CD4-positive, alpha-beta T cell (primary cell): ENCODE measurements around the gene GALNT2. TPM values are rescaled to one million over a fixed set of nuclear protein-coding genes. Genes with fewer than 3 reads are reported as not detected.

Source experiments
- ATAC-seq: fragments of 200-7000 bp; cut with Tn5 transposase; one replicate; pipeline ENCODE4 v1.10.0; 2022; ENCODE audit warnings: mild to moderate bottlenecking; ENCODE audit not compliant: poor library complexity
- CTCF ChIA-PET: fragments of 350-600 bp; sonication (Branson Sonifier 250); formaldehyde crosslinking; loops from one replicate; lab custom pipeline; 2021; ENCODE audit warnings: antibody characterized with exemption, inconsistent platforms; lab: Charles Lee
- POLR2A ChIA-PET: fragments of 350-600 bp; sonication (Branson Sonifier 250); formaldehyde crosslinking; loops from one replicate; lab custom pipeline; 2021; ENCODE audit warnings: antibody characterized with exemption, inconsistent platforms; lab: Charles Lee
- DNase-seq, 14 experiments: peaks; one replicate each; pipeline ENCODE4 v3.0.0-alpha.2; 2013 to 2020; ENCODE audit warnings: mixed read lengths in 2 of 14
- H3K27ac ChIP-seq, 2 donors: one replicate each; pipeline versions ENCODE4 v1.5.1 to v1.7.0; 2013; ENCODE audit warnings: low read length in 2 of 2, low read depth in 1 of 2, mild to moderate bottlenecking in 1 of 2
- H3K27me3 ChIP-seq, 2 experiments: 1 replicate in 1 of 2; 2 replicates in 1 of 2; pipeline versions ENCODE4 v1.6.1 to v1.7.0; 2013; ENCODE audit warnings: low read length in 2 of 2, control low read depth in 1 of 2, mild to moderate bottlenecking in 1 of 2, moderate library complexity in 1 of 2; ENCODE audit not compliant: insufficient read depth in 2 of 2, control insufficient read depth in 1 of 2
- H3K36me3 ChIP-seq: one replicate; pipeline ENCODE4 v1.6.1; 2013; ENCODE audit warnings: low read length, control low read depth; ENCODE audit not compliant: insufficient read depth
- H3K4me1 ChIP-seq: one replicate; pipeline ENCODE4 v1.6.1; 2013; ENCODE audit warnings: low read length, control low read depth; ENCODE audit not compliant: insufficient read depth
- H3K4me3 ChIP-seq: one replicate; pipeline ENCODE4 v1.5.1; 2013; ENCODE audit warnings: mild to moderate bottlenecking, low read length, moderate library complexity
- H3K9me3 ChIP-seq, 2 experiments: 1 replicate in 1 of 2; 2 replicates in 1 of 2; pipeline versions ENCODE4 v1.6.1 to v1.7.0; 2013; ENCODE audit warnings: low read length in 2 of 2, mild to moderate bottlenecking in 2 of 2, control low read depth in 1 of 2, moderate library complexity in 1 of 2; ENCODE audit not compliant: control insufficient read depth in 1 of 2, insufficient read depth in 1 of 2
- H3K27ac Mint-ChIP-seq: one replicate; pipeline ENCODE4 v1.8.0; 2020; ENCODE audit warnings: mixed read lengths
- H3K27me3 Mint-ChIP-seq: one replicate; pipeline ENCODE4 v1.8.0; 2021; ENCODE audit warnings: mixed read lengths
- H3K36me3 Mint-ChIP-seq: one replicate; pipeline ENCODE4 v1.8.0; 2021; ENCODE audit warnings: low read depth, mixed read lengths
- H3K4me1 Mint-ChIP-seq: one replicate; pipeline ENCODE4 v1.8.0; 2021; ENCODE audit warnings: low read depth, mixed read lengths
- H3K4me3 Mint-ChIP-seq: one replicate; pipeline ENCODE4 v1.8.0; 2020; ENCODE audit warnings: mild to moderate bottlenecking, mixed read lengths
- H3K9me3 Mint-ChIP-seq: one replicate; pipeline ENCODE4 v1.8.0; 2020; ENCODE audit warnings: mixed read lengths
- intact Hi-C, 2 experiments: fragments of 100-400 bp; cut with DNase I in 1 of 2; cut with micrococcal nuclease in 1 of 2; formaldehyde crosslinking; loops; one replicate each; pipeline versions ENCODE4 v1.15.1 to v1.9.0; 2023 to 2025; cut with DNase I, micrococcal nuclease
- total RNA-seq, 174 experiments: library from RNA in 2 of 174; stranded (reverse) in 2 of 174; gene quantifications; one replicate each; pipeline ENCODE4 v1.2.3 and lab custom pipeline; 2021 to 2026
- TF ChIP-seq, protein P1 (sequence below): fragments of 200-600 bp; IDR thresholded peaks from one replicate; pipeline ENCODE4 v1.8.0; 2022; ENCODE audit warnings: antibody characterized with exemption, mild to moderate bottlenecking

Gene GALNT2
- total RNA-seq, 2 experiments from 2014 or later, result 11.0 to 11.4 TPM

DNA sequence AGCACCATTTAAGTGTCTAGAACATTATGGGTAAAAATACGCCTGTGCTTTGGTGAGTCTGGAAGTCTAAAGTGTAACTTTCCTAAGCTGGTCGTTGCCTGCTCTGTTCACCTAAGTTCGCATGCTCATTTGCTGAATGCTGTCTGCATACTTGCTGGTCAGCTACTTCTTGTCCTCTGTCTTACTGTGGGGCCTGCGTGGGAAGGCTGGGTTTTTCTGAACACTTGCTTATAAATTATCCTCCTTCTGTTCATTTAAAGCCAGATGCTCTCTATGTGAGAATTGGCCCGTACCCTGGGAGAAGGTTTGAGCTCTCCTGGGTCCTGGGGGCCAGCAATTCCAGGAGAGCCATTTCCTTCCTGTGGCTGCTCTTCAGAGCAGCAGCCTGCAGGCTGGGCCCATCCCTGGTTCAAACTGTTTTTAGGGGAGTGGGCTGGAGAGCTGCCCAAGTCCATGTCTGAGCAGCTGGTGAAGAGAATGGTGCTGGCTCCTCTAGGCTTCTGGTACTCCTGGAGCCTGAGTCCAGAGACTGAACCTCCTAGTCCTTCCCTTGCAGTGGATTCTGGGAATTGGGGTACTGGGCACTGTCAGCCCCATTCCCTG lies 75.7 kb downstream of the GALNT2 start:
- Mint-ChIP-seq H3K4me3 (no peak overlapping the region), H3K4me1 (peaks cover 60% of the 10 kb centered on the region)
- POLR2A ChIA-PET, result no interaction called here

DNA sequence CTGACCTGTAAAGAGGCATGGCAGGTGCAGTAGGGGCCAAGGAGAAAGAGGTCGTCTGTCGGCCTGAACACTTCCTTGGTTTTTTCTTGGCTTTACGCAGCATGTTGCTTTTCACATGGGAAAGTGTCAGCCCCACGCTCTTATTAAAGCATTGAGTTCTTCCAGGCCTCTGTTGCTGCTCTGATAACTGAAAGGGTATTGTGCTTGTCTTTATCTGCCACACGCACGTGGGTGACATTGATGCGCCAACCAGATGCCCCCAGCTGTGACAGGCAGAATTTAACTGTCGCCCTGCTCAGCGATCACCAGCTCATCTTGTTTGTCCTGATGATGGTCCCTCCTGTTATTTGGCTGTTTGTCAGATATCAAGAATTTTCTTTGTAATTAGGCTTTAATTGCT lies 76.5 kb downstream of the GALNT2 start:
- Mint-ChIP-seq H3K36me3 (no peaks in the 10 kb centered on the region), H3K27ac (no peak overlapping the region), H3K4me1 (peaks cover 63% of the 10 kb centered on the region), H3K4me3 (no peak overlapping the region), H3K27me3 (no peaks in the 10 kb centered on the region), H3K9me3 (no peaks in the 10 kb centered on the region)
- TF ChIP-seq, protein P1, sequence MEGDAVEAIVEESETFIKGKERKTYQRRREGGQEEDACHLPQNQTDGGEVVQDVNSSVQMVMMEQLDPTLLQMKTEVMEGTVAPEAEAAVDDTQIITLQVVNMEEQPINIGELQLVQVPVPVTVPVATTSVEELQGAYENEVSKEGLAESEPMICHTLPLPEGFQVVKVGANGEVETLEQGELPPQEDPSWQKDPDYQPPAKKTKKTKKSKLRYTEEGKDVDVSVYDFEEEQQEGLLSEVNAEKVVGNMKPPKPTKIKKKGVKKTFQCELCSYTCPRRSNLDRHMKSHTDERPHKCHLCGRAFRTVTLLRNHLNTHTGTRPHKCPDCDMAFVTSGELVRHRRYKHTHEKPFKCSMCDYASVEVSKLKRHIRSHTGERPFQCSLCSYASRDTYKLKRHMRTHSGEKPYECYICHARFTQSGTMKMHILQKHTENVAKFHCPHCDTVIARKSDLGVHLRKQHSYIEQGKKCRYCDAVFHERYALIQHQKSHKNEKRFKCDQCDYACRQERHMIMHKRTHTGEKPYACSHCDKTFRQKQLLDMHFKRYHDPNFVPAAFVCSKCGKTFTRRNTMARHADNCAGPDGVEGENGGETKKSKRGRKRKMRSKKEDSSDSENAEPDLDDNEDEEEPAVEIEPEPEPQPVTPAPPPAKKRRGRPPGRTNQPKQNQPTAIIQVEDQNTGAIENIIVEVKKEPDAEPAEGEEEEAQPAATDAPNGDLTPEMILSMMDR, result no peak
- no peaks in the 10 kb centered on the region for H3K36me3 ChIP-seq
- no peaks in the 10 kb centered on the region for H3K9me3 ChIP-seq
- no peak for ATAC-seq
- POLR2A ChIA-PET, result no interaction called here
- intact Hi-C loops, result no loop called here
- CTCF ChIA-PET, result no interaction called here
- H3K4me1 ChIP-seq, result peaks cover 16% of the 10 kb centered on the region
- no peak overlapping the region for H3K27ac ChIP-seq
- H3K27me3 ChIP-seq, result no peaks in the 10 kb centered on the region
- no peak overlapping the region for H3K4me3 ChIP-seq
- no peak for DNase-seq

More for the DNA sequence above, 75.7 kb downstream of the GALNT2 start:
- Histone ChIP-seq H3K27ac (no peak overlapping the region), H3K4me1 (peaks cover 16% of the 10 kb centered on the region), H3K9me3 (no peaks in the 10 kb centered on the region), H3K4me3 (no peak overlapping the region), H3K36me3 (no peaks in the 10 kb centered on the region), H3K27me3 (no peaks in the 10 kb centered on the region)
- ATAC-seq, result no peak
- TF ChIP-seq, protein P1, result no peak
- no peak for DNase-seq
- CTCF ChIA-PET, result no interaction called here
- no peaks in the 10 kb centered on the region for H3K27me3 Mint-ChIP-seq
- no peak overlapping the region for H3K27ac Mint-ChIP-seq
- peaks cover 4% of the 10 kb centered on the region for H3K36me3 Mint-ChIP-seq
- no peaks in the 10 kb centered on the region for H3K9me3 Mint-ChIP-seq
- intact Hi-C loops, result no loop called here

DNA sequence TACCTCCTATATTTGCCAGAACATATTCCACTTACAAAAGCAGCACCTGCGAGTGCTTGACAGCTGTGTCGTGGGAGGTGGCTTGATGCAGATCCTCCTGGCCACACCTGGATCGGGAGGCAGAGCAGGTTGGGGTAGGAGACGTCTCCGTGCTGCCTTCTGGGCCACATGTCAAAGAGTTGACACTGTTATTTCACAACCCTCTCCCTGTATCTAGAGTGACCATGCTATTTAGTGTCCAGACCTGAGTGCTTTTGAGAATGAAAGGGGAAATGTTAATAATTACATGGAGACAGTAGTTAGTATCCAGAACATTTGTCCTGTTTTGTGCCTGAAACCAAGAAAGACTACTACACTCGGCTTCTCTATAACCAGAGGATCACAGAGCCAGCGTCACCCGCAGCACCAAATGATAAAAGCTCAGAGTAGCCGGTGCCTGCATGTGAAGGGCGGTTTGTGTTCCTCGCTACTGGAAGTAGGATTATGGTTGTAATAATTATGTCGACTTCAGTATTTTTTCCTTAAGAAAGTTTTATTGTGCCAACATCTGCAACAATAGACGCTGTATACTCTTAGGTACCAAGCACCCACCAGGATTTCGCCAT lies 77.1 kb downstream of the GALNT2 start:
- Mint-ChIP-seq H3K36me3 (no peaks in the 10 kb centered on the region), H3K4me1 (peaks cover 66% of the 10 kb centered on the region), H3K27ac (no peak overlapping the region), H3K4me3 (no peak overlapping the region), H3K27me3 (no peaks in the 10 kb centered on the region), H3K9me3 (no peaks in the 10 kb centered on the region)
- ATAC-seq (no peak), DNase-seq (no peak)
- CTCF ChIA-PET, result no interaction called here
- intact Hi-C loops, result no loop called here
- TF ChIP-seq, protein P1, result no peak
- POLR2A ChIA-PET, result no interaction called here
- H3K36me3 ChIP-seq, result no peaks in the 10 kb centered on the region
- no peak overlapping the region for H3K27ac ChIP-seq
- no peak overlapping the region for H3K4me3 ChIP-seq
- H3K9me3 ChIP-seq, result no peaks in the 10 kb centered on the region
- no peaks in the 10 kb centered on the region for H3K27me3 ChIP-seq
- peaks cover 16% of the 10 kb centered on the region for H3K4me1 ChIP-seq
